HG03575 (cell line): ENCODE measurements around the gene CGN.

Experiments
- ATAC-seq: cut with Tn5 transposase; IDR thresholded peaks from one replicate; pipeline ENCODE4 v1.9.1; 2021; ENCODE audit not compliant: unreplicated experiment, insufficient number of reproducible peaks, low FRiP score; ENCODE audit errors: extremely low read depth

CGN gene, protein sequence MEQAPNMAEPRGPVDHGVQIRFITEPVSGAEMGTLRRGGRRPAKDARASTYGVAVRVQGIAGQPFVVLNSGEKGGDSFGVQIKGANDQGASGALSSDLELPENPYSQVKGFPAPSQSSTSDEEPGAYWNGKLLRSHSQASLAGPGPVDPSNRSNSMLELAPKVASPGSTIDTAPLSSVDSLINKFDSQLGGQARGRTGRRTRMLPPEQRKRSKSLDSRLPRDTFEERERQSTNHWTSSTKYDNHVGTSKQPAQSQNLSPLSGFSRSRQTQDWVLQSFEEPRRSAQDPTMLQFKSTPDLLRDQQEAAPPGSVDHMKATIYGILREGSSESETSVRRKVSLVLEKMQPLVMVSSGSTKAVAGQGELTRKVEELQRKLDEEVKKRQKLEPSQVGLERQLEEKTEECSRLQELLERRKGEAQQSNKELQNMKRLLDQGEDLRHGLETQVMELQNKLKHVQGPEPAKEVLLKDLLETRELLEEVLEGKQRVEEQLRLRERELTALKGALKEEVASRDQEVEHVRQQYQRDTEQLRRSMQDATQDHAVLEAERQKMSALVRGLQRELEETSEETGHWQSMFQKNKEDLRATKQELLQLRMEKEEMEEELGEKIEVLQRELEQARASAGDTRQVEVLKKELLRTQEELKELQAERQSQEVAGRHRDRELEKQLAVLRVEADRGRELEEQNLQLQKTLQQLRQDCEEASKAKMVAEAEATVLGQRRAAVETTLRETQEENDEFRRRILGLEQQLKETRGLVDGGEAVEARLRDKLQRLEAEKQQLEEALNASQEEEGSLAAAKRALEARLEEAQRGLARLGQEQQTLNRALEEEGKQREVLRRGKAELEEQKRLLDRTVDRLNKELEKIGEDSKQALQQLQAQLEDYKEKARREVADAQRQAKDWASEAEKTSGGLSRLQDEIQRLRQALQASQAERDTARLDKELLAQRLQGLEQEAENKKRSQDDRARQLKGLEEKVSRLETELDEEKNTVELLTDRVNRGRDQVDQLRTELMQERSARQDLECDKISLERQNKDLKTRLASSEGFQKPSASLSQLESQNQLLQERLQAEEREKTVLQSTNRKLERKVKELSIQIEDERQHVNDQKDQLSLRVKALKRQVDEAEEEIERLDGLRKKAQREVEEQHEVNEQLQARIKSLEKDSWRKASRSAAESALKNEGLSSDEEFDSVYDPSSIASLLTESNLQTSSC

DNA sequence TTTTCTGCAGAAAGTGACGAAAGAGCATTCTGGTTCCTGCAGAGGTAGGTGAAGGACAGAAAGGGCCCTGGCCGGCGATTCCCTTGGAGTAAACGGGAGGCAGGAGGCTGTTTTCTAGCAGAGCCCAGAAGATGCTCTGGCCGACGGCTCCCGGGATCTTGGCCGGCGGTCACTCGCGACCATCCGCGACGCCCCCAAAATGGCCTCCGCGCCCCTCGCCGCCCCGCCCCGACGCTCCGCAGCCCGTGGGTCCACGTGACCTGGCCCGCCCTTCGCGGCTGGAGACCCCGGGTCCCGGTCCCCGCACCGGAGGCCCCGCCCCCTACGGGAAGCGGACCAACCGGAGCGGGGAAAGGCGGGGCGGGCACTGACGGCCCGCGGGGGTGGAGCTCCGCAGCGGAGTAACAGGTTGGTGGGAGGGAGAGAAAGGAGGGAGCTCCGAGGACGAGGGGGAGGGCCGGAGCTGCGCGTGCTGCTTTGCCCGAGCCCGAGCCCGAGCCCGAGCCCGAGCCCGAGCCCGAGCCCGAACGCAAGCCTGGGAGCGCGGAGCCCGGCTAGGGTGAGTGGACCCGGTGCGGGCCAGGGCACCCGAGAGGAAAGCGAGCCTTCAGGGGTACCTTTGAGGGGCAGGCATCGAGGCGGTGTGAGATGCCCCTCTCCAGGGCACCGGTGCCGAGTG is at the start of gene CGN:
Gene CGN (plus strand): TSS at position 431 of the 679 bp plus-strand sequence. CDS start 7,133 bp downstream, outside the sequence.
- ATAC-seq = no peak

DNA sequence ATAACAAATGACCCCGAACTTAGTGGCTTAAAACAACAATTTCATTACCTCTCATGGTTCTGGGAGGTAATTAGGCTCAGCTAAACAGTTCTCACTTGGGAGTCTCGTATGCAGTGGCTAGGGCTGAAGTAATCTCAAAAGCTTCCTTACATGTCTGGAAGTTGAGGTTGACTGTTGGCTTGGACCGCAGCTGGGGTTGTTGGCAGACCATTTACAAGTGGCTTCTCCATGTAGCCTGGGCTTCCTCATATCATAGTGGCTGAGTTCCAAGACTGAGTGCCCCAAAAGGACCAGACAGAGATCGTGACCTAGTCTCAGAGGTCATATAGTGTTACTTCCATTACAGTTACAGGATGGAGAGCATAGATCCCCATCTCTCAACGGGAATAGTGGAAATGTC is 49.5 kb upstream of the CGN start:
- no peak for ATAC-seq

GRCh38 chr1:151465026-151465425 is 46.2 kb upstream of the CGN start:
- no peak for ATAC-seq

DNA sequence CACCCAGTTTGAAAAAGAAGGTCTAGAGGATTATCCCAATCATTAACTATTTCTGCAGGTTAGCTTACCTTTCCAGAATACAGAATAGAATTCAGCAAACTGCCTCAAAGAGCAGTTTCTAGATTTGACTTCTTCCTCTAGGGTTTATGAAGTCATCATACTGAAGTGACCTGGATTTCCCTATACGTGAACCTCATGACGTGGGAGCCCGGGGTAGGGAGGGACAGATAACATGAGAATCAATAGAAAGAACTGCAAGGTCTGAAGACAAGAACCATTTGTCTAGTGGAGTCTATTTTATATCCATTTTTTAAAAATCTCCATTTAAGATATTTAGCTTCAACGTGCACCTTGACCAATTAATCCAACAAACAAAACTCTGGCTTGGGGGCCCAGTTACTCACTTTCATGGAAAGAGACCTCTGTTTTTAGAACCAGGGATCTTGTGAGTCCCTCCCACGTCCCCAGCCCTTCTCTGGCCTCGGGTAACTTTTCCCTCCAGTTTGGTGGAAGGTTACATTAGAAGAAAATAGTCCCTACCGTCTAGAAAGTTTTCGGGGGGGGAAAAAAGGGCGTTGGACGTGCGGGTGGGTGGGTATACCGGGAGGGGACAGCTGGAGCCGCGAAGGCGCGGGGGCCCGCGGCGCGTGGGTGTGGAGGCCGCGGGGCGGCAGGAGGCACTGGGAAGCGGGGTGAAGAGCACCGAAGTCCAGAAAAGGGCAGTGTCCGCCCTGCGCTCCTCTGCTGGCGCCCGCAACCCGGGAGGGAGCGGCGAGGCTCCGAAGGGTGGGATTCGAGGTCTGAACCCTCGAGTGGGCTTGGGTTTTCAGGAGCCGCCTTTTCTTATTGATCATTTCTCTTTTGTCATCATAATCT is 38.1 kb upstream of the CGN start:
- no peak for ATAC-seq

GRCh38 chr1:151474745-151475144 is 36.4 kb upstream of the CGN start:
- ATAC-seq = no peak

DNA sequence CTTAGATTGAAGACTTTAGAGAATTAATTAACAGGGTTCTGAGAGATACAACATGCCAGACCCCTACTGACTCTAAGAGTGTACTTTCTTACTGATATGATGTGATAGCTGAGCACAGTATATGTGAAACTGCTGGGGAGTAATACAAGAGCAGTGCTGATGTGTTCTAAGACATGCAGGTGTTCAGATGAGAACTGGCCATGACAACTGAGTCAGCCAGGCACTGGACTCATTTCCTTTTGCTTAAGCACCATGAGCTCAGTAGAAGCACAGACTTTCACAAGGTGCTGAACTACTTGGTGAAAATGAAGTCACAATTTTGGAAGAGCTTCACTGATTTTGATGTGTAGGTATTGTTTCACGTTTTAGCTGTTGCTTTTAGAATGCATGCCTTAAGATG is 36.0 kb upstream of the CGN start:
- peak; percentile 61 for ATAC-seq

DNA sequence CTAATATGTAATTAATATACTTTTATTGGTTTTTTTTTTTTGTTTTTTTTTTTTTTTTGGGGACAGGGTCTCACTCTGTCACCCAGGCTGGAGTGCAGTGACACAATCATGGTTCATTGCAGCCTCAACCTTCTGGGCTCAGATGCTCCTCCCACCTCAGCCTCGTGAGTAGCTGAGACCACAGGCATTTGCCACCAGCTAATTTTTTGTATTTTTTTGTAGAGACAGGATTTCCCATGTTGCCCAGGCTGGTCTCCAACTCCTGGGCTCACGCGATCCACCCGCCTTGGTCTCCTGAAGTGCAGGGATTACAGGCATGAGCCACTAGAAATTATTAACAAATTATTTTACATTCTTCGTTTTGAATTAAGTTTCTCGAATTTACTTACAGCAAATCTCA is 35.1 kb upstream of the CGN start:
- no peak for ATAC-seq

- no peak for ATAC-seq
Observed at GRCh38 chr1:151477066-151477465, 34.1 kb upstream of the CGN start.

- ATAC-seq = no peak
Observed at GRCh38 chr1:151478140-151478812, 32.9 kb upstream of the CGN start.

GRCh38 chr1:151478923-151479322 is 32.3 kb upstream of the CGN start:
- no peak for ATAC-seq

- ATAC-seq = no peak
Observed at GRCh38 chr1:151479462-151479861, 31.7 kb upstream of the CGN start.

- no peak for ATAC-seq
Observed at GRCh38 chr1:151482017-151482416, 29.2 kb upstream of the CGN start.

DNA sequence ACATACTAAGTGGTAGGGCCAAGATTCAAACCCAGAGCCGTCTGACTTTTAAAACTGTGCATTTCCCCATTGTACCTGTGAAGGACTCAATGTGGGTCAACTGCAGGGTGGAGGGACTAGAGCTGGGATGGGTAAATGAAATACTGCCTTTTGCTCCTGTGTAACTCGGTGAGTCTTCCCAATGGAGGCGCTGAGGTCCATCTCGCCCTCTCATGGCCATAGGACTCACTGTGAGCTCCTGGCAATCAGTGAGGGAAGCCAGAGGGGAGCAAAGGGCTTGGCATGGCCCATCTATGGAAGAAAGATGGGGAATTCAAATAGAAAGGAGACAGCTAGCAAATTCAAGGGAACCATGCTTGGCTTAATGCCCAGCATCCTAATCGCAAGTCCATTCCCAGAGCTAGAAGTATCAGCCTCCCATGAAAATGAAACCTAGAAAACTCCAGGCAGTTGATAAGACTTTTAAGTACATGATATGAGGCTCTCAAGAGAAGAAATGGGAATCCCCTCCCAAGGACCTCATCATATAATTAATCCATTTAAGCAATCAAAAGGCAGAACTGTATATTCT is 25.4 kb upstream of the CGN start:
- ATAC-seq = no peak

GRCh38 chr1:151486557-151486956 is 24.6 kb upstream of the CGN start:
- ATAC-seq = no peak

- ATAC-seq = no peak
Observed at GRCh38 chr1:151491641-151492040, 19.5 kb upstream of the CGN start.

GRCh38 chr1:151492120-151492519 is 19.1 kb upstream of the CGN start:
- ATAC-seq = no peak

DNA sequence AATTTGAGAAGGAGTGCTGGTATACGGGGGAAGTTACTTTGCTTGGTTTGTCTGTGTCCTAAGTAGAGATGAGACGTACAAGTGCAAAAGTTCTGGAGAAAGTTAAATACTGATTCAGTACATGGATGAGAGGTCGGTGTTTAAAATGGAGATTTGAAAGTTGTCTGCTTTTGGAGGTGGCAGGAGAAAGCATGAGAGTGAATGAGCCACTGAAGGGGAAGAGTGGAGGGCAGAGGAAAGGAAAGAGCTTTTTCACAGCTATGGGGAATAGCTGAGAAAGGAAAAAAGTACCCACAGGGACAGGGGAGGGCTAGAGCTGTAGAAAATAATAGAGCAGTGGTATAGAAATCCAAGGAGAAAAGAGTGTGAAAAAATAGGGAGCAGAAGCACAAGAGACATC is 18.1 kb upstream of the CGN start:
- ATAC-seq = no peak
